GM12875 (cell line): ENCODE data around the gene MYL2.

Experiments
- H3K4me3 ChIP-seq: one replicate; pipeline ENCODE4 v1.5.1; 2011; ENCODE audit warnings: low read depth, low read length, control low read depth
- TF ChIP-seq, protein P1 (sequence below): IDR thresholded peaks from 2 replicates; pipeline ENCODE4 v1.5.1; 2011; ENCODE audit warnings: low read depth, mild to moderate bottlenecking, control low read depth, inconsistent platforms, low read length, moderate library complexity, borderline replicate concordance; ENCODE audit not compliant: insufficient read depth

MYL2 gene

GRCh38 chr12:110862329-110862728 lies 58.0 kb downstream of the MYL2 start:
- H3K4me3 ChIP-seq = no peak overlapping the region
- TF ChIP-seq, protein P1, sequence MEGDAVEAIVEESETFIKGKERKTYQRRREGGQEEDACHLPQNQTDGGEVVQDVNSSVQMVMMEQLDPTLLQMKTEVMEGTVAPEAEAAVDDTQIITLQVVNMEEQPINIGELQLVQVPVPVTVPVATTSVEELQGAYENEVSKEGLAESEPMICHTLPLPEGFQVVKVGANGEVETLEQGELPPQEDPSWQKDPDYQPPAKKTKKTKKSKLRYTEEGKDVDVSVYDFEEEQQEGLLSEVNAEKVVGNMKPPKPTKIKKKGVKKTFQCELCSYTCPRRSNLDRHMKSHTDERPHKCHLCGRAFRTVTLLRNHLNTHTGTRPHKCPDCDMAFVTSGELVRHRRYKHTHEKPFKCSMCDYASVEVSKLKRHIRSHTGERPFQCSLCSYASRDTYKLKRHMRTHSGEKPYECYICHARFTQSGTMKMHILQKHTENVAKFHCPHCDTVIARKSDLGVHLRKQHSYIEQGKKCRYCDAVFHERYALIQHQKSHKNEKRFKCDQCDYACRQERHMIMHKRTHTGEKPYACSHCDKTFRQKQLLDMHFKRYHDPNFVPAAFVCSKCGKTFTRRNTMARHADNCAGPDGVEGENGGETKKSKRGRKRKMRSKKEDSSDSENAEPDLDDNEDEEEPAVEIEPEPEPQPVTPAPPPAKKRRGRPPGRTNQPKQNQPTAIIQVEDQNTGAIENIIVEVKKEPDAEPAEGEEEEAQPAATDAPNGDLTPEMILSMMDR = no peak

DNA sequence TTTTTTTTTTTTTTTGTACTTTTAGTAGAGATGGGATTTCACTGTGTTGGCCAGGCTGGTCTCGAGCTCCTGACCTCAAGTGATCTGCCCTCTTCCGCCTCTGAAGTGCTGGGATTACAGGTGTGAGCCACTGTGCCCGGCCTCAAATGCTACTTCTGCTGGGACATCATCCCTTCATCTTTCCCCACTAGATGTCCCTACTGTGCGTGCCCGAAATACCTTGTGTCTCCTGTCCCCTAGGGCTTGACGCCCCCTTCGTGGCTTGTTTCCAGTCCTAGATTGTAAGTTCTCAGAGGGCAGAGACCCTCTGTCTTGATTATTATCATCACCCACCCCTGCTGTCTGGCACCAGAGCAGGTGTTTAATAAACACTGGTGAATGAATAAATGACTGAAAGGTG lies 58.6 kb downstream of the MYL2 start:
- TF ChIP-seq, protein P1 = no peak
- no peak overlapping the region for H3K4me3 ChIP-seq
